Measurements from ENCODE around the gene NOXO1. TPM values are rescaled to one million over a fixed set of nuclear protein-coding genes. Genes with fewer than 3 reads are reported as not detected.

NOXO1 gene
- total and polyA plus RNA-seq, 10 of the 15 experiments (the other 5 are each of a cell fraction or from before 2014, with no cell fraction given): 0.09 to 0.76 (median 0.26) TPM; not detected in 4

DNA sequence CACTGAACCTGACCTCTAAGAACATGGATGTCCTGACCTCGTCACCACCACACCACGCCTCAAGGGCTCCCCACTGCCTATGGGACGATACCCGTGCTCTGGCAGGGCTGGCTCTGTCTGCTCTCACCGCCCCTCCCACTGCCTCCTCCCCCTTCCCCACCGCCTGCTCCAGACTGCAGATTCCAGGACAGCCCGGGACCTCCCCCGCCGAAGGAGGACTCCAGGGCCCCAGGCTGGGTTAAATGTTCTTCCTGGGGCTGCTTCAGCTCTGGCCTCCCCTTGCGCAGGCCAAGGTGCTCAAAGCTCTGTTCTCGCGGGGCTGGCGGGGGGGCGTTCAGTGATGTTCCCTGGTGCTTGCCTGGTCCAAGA, 41.4 kb upstream of the NOXO1 start:
- Histone ChIP-seq H3K27ac (ENCODE audit: control insufficient read depth, insufficient read depth) (no peak overlapping the region), H4K20me1 (ENCODE audit: control insufficient read depth, insufficient read depth) (peaks cover 2% of the 10 kb centered on the region; the same call in 1 of the 2 replicates), H3K4me1 (ENCODE audit: control insufficient read depth, insufficient read depth, low read length) (peaks cover 7% of the 10 kb centered on the region), H3K36me3 (ENCODE audit: control insufficient read depth in 2 of 2, insufficient read depth in 2 of 2, low read length in 1 of 2) (no peaks in the 10 kb centered on the region), H3K79me2 (ENCODE audit: control insufficient read depth, insufficient read depth, low read length) (no peaks in the 10 kb centered on the region), H3K4me3 (peak overlapping the region; percentile 19; the same call in 1 of the 2 replicates), H3K9ac (ENCODE audit: control insufficient read depth, insufficient read depth, low read length) (0 out of 2 replicates have a peak overlapping the region, but pooled peaks have one; percentile 43), H3K27me3 (replicated peaks in 1 of 2; ENCODE audit: control insufficient read depth in 2 of 2, insufficient read depth in 2 of 2, low read length in 1 of 2) (peaks cover 11% of the 10 kb centered on the region in 2 experiments; a peak in 3 of 4 replicates), H2AFZ (ENCODE audit: control insufficient read depth, low read depth, low read length) (peak overlapping the region; percentile 90), H3K4me2 (ENCODE audit: control insufficient read depth, insufficient read depth) (peak overlapping the region; percentile 93), H3K9me3 (replicated peaks; ENCODE audit: control insufficient read depth, insufficient read depth, low read length) (no peaks in the 10 kb centered on the region)
- ATAC-seq: peak; percentile 48
- in situ Hi-C loops (cut with MboI): loop anchor here (5.0 kb wide), 1 partner anchor 120 kb away; no protein-coding TSS in a partner anchor
- no peak for DNase-seq (ENCODE audit: low read depth, low spot score)
- ChIA-PET SMC1A (ENCODE audit: uncharacterized antibody, unreplicated experiment) (interaction anchor here (0.9 to 1.6 kb wide), 4 partner anchors 99 to 228 kb away, joined by 3 to 10 read pairs (median 4); partner anchors contain the start of gene ECI1), POLR2A (interaction anchor here (0.6 kb wide), 1 partner anchor 28 kb away, joined by 7 read pairs; no protein-coding TSS in a partner anchor), CTCF (interaction anchor here (0.6 to 4.4 kb wide), 16 partner anchors 9 to 696 kb away, joined by 3 to 79 read pairs (median 6); partner anchors contain the start of genes ECI1, NTHL1, PKD1 and RAB26), RAD21 (ENCODE audit: unreplicated experiment) (interaction anchor here (1.2 to 2.2 kb wide), 5 partner anchors 22 to 132 kb away, joined by 3 to 21 read pairs (median 5); partner anchors contain the start of genes NTHL1, TRAF7 and TSC2)
- TF ChIP-seq, protein P1, sequence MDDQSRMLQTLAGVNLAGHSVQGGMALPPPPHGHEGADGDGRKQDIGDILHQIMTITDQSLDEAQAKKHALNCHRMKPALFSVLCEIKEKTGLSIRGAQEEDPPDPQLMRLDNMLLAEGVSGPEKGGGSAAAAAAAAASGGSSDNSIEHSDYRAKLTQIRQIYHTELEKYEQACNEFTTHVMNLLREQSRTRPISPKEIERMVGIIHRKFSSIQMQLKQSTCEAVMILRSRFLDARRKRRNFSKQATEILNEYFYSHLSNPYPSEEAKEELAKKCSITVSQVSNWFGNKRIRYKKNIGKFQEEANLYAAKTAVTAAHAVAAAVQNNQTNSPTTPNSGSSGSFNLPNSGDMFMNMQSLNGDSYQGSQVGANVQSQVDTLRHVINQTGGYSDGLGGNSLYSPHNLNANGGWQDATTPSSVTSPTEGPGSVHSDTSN (IDR thresholded peaks at IDR 0.05; ENCODE audit: insufficient replicate concordance, low read depth, low read length): no peak
- TF ChIP-seq ZNF384 (IDR thresholded peaks at IDR 0.05; ENCODE audit: borderline replicate concordance, low read depth, low read length) (no peak), ZBTB33 (IDR thresholded peaks at IDR 0.05) (peak; percentile 92; the same call in 1 of the 2 replicates)
- TF ChIP-seq, protein P2, sequence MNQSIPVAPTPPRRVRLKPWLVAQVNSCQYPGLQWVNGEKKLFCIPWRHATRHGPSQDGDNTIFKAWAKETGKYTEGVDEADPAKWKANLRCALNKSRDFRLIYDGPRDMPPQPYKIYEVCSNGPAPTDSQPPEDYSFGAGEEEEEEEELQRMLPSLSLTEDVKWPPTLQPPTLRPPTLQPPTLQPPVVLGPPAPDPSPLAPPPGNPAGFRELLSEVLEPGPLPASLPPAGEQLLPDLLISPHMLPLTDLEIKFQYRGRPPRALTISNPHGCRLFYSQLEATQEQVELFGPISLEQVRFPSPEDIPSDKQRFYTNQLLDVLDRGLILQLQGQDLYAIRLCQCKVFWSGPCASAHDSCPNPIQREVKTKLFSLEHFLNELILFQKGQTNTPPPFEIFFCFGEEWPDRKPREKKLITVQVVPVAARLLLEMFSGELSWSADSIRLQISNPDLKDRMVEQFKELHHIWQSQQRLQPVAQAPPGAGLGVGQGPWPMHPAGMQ (IDR thresholded peaks at IDR 0.05; ENCODE audit: borderline replicate concordance): no peak
- TF ChIP-seq, protein P3, sequence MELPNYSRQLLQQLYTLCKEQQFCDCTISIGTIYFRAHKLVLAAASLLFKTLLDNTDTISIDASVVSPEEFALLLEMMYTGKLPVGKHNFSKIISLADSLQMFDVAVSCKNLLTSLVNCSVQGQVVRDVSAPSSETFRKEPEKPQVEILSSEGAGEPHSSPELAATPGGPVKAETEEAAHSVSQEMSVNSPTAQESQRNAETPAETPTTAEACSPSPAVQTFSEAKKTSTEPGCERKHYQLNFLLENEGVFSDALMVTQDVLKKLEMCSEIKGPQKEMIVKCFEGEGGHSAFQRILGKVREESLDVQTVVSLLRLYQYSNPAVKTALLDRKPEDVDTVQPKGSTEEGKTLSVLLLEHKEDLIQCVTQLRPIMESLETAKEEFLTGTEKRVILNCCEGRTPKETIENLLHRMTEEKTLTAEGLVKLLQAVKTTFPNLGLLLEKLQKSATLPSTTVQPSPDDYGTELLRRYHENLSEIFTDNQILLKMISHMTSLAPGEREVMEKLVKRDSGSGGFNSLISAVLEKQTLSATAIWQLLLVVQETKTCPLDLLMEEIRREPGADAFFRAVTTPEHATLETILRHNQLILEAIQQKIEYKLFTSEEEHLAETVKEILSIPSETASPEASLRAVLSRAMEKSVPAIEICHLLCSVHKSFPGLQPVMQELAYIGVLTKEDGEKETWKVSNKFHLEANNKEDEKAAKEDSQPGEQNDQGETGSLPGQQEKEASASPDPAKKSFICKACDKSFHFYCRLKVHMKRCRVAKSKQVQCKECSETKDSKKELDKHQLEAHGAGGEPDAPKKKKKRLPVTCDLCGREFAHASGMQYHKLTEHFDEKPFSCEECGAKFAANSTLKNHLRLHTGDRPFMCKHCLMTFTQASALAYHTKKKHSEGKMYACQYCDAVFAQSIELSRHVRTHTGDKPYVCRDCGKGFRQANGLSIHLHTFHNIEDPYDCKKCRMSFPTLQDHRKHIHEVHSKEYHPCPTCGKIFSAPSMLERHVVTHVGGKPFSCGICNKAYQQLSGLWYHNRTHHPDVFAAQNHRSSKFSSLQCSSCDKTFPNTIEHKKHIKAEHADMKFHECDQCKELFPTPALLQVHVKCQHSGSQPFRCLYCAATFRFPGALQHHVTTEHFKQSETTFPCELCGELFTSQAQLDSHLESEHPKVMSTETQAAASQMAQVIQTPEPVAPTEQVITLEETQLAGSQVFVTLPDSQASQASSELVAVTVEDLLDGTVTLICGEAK (IDR thresholded peaks at IDR 0.05; ENCODE audit: borderline replicate concordance): no peak
- intact Hi-C loops (cut with micrococcal nuclease; ENCODE audit: unreplicated experiment): loop anchor here (1.0 kb wide), 1 partner anchor 118 kb away; no protein-coding TSS in a partner anchor
- no peak for FAIRE-seq
- under 1% methylated on average over 13 of the region's 14 CpGs for WGBS (ENCODE audit: insufficient coverage, insufficient replicate concordance, low lambda C conversion rate, missing lambda C conversion rate)
- BruUV-seq (replicated peaks): no TSS peak

Data from GM12878 (cell line).